GM12874 (cell line): Measurements from ENCODE around the gene UBP1.

Experiments used
- TF ChIP-seq, protein P1 (sequence below): IDR thresholded peaks from 2 replicates; pipeline ENCODE4 v1.5.1; 2011; ENCODE audit warnings: low read depth, mild to moderate bottlenecking, control low read depth, low read length, moderate library complexity; ENCODE audit not compliant: insufficient read depth

The UBP1 gene

GRCh38 chr3:33428734-33429133 lies 11.5 kb downstream of the UBP1 start:
- TF ChIP-seq, protein P1, sequence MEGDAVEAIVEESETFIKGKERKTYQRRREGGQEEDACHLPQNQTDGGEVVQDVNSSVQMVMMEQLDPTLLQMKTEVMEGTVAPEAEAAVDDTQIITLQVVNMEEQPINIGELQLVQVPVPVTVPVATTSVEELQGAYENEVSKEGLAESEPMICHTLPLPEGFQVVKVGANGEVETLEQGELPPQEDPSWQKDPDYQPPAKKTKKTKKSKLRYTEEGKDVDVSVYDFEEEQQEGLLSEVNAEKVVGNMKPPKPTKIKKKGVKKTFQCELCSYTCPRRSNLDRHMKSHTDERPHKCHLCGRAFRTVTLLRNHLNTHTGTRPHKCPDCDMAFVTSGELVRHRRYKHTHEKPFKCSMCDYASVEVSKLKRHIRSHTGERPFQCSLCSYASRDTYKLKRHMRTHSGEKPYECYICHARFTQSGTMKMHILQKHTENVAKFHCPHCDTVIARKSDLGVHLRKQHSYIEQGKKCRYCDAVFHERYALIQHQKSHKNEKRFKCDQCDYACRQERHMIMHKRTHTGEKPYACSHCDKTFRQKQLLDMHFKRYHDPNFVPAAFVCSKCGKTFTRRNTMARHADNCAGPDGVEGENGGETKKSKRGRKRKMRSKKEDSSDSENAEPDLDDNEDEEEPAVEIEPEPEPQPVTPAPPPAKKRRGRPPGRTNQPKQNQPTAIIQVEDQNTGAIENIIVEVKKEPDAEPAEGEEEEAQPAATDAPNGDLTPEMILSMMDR, result no peak

- TF ChIP-seq, protein P1, result no peak
Measured at GRCh38 chr3:33426630-33427317, 13.4 kb downstream of the UBP1 start.

DNA sequence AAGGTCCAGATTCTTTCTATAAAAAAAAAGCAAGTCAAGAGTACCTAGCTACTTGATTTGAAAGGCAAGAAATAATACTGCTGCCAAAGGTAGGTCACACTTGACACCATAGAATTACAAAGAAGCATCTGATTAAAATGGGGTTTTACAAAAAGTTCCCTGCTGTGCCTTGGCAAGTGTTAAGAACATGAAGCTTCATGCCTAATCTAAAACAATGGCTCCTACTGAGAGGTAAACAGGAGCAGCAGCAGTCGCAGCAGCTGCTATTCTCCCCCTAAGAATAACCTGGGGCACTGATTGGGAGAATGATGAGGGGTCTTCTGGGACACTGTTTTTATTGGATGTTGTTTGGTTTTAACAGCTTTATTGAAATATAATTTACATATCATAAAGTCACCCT lies 14.1 kb downstream of the UBP1 start:
- TF ChIP-seq, protein P1, result no peak

GRCh38 chr3:33425453-33425852 lies 14.8 kb downstream of the UBP1 start:
- TF ChIP-seq, protein P1, result no peak

DNA sequence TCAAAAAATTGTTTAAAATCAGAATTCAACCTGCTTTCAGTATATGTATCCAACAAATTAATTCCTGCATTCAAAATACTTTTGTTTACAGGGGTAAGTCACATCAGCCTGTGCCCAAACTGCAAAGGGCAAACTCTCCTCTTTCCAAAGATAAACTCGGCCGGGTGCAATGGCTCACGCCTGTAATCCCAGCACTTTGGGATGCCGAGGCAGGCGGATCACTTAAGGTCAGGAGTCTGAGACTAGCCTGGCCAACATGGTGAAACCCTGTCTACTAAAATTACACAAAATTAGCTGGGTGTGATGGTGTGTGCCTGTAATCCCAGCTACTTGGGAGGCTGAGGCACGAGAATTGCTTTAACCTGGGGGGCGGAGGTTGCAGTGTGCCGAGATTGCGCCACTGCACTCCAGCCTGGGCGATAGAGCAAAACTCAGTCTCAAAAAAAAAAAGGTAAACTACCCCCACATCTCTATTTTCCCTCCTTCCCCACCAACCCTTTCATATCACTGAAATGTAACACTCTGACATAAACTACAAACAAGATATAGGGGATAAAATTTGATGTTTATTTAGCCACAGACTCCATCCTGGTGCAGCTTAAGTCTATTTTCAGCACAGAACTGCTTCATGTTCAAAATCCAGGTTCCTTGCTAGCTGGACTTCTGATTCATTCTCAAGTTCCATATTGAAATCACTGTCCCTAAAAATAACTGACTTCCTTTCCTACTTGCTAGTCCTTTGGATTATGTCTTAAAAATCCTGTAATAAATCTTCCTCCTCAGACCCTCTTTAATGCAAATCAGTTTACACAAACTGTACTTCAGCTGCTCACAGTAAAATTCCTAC lies 15.4 kb downstream of the UBP1 start:
- TF ChIP-seq, protein P1, result no peak

DNA sequence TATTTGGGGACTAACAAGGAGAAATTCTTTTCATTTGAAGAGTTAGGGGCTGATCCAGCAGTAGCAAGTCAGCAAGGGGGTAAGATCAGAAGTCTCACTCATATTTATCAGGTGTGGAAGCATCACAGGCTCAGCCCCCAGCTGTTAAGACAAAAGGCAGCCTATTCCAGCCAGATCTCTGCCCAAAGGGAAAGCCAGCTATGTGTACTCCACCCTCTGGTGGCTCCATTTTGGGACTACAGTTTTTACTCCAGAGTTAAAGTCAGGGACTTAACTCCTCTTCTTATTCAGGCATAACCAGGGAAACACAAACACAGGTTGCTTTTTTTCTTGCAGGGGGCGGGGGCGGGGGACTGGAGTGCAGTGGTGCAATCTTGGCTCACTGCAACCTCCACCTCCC lies 19.2 kb downstream of the UBP1 start:
- TF ChIP-seq, protein P1, result no peak

GRCh38 chr3:33419948-33420347 lies 20.3 kb downstream of the UBP1 start:
- TF ChIP-seq, protein P1, result no peak
